ENCODE measurements around the gene SIDT1.
A peak's percentile ranks its signal among the peaks of the same experiment; 100 is the strongest.

SIDT1 gene
- 48.2 to 89.9 (median 67.6) reads per million in 4 donors for total RNA-seq

- DNase-seq: peak; percentile 24 to 84 (median 58)
These were observed at the start of gene SIDT1 for GRCh38 chr3:113531826-113532697. SIDT1 (plus strand) TSS chr3:113532555; CDS start chr3:113533022, 467 bp downstream.

- DNase-seq: peak in 3 of 5 donors; percentile 10 to 33 (median 14)
These were observed 47.2 kb upstream of the SIDT1 start for GRCh38 chr3:113485161-113485609.

GRCh38 chr3:113495035-113495434 lies 37.3 kb upstream of the SIDT1 start:
- DNase-seq: peak in 3 of 5 donors; percentile 13 to 42 (median 23)

GRCh38 chr3:113496924-113497323 lies 35.4 kb upstream of the SIDT1 start:
- no peak for DNase-seq

GRCh38 chr3:113498221-113499005 lies 33.9 kb upstream of the SIDT1 start:
- no peak for DNase-seq

GRCh38 chr3:113499081-113499480 lies 33.3 kb upstream of the SIDT1 start:
- no peak for DNase-seq

GRCh38 chr3:113501597-113501996 lies 30.8 kb upstream of the SIDT1 start:
- peak in 1 of 5 donors; percentile 32 for DNase-seq

GRCh38 chr3:113505867-113506266 lies 26.5 kb upstream of the SIDT1 start:
- no peak for DNase-seq

- no peak for DNase-seq
These were observed 24.8 kb upstream of the SIDT1 start for GRCh38 chr3:113507501-113508067.

- no peak for DNase-seq
These were observed 23.4 kb upstream of the SIDT1 start for GRCh38 chr3:113508966-113509365.

- DNase-seq: no peak
These were observed 18.0 kb upstream of the SIDT1 start for GRCh38 chr3:113514265-113514769.

- DNase-seq: no peak
These were observed 16.2 kb upstream of the SIDT1 start for GRCh38 chr3:113516115-113516505.

- no peak for DNase-seq
These were observed 10.4 kb upstream of the SIDT1 start for GRCh38 chr3:113521981-113522380.

- DNase-seq: no peak
These were observed 9.1 kb upstream of the SIDT1 start for GRCh38 chr3:113523241-113523640.

GRCh38 chr3:113532698-113533533 lies 561 bp downstream of the SIDT1 start:
- DNase-seq: peak in 4 of 5 donors; percentile 10 to 57 (median 34)

GRCh38 chr3:113533534-113533892 lies 1.2 kb downstream of the SIDT1 start:
- peak in 2 of 5 donors; percentile 14 to 75 for DNase-seq

- peak in 1 of 5 donors; percentile 42 for DNase-seq
These were observed 2.0 kb downstream of the SIDT1 start for GRCh38 chr3:113534365-113534764.

- DNase-seq: no peak
These were observed 3.5 kb downstream of the SIDT1 start for GRCh38 chr3:113535898-113536297.

- DNase-seq: no peak
These were observed 4.3 kb downstream of the SIDT1 start for GRCh38 chr3:113536627-113537101.

- DNase-seq: no peak
These were observed 4.8 kb downstream of the SIDT1 start for GRCh38 chr3:113537155-113537554.

- DNase-seq: no peak
These were observed 9.2 kb downstream of the SIDT1 start for GRCh38 chr3:113541519-113541918.

- DNase-seq: no peak
These were observed 13.2 kb downstream of the SIDT1 start for GRCh38 chr3:113545594-113545993.

Data from T-helper 1 cell (primary cell).